ENCODE results near the gene DNAJB6. TPM values are rescaled to one million over a fixed set of nuclear protein-coding genes. Genes with fewer than 3 reads are reported as not detected.

DNAJB6 gene
- polyA plus RNA-seq, 1 experiment: 105 TPM

GRCh38 chr7:157361537-157361936 lies 24.7 kb downstream of the DNAJB6 start:
- no peak for DNase-seq (ENCODE audit: low read depth)
- Histone ChIP-seq H3K36me3 (ENCODE audit: control insufficient read depth, insufficient read depth, low read length) (peaks cover 28% of the 10 kb centered on the region), H3K4me3 (ENCODE audit: low read depth, low read length) (no peak overlapping the region), H3K27me3 (ENCODE audit: control insufficient read depth, insufficient read depth, low read length) (no peaks in the 10 kb centered on the region)
- ChIA-PET CTCF (interaction anchor here (1.3 kb wide), 1 partner anchor 17 kb away, joined by 3 read pairs; no protein-coding TSS in a partner anchor), POLR2A (no interaction called here)
- no peak for TF ChIP-seq CTCF (IDR thresholded peaks at IDR 0.05; ENCODE audit: insufficient read depth, low read depth, low read length)

- no peak for TF ChIP-seq CTCF (IDR thresholded peaks at IDR 0.05; ENCODE audit: insufficient read depth, low read depth, low read length)
- CTCF ChIA-PET: no interaction called here
- no peak overlapping the region for H3K4me3 ChIP-seq (ENCODE audit: low read depth, low read length)
- DNase-seq (ENCODE audit: low read depth): no peak
- no peaks in the 10 kb centered on the region for H3K27me3 ChIP-seq (ENCODE audit: control insufficient read depth, insufficient read depth, low read length)
- H3K36me3 ChIP-seq (ENCODE audit: control insufficient read depth, insufficient read depth, low read length): peaks cover 30% of the 10 kb centered on the region
- POLR2A ChIA-PET: no interaction called here
Measured at GRCh38 chr7:157362729-157363128, 25.9 kb downstream of the DNAJB6 start.

- POLR2A ChIA-PET: no interaction called here
- H3K4me3 ChIP-seq (ENCODE audit: low read depth, low read length): no peak overlapping the region
- CTCF ChIA-PET: interaction anchor here (0.9 to 1.9 kb wide), 2 partner anchors 12 to 20 kb away, joined by 3 to 6 read pairs; no protein-coding TSS in a partner anchor
- no peak for DNase-seq (ENCODE audit: low read depth)
- TF ChIP-seq CTCF (IDR thresholded peaks at IDR 0.05; ENCODE audit: insufficient read depth, low read depth, low read length): no peak
- H3K27me3 ChIP-seq (ENCODE audit: control insufficient read depth, insufficient read depth, low read length): no peaks in the 10 kb centered on the region
- peaks cover 38% of the 10 kb centered on the region for H3K36me3 ChIP-seq (ENCODE audit: control insufficient read depth, insufficient read depth, low read length)
Measured at GRCh38 chr7:157366722-157367121, 29.9 kb downstream of the DNAJB6 start.

GRCh38 chr7:157368955-157369354 lies 32.2 kb downstream of the DNAJB6 start:
- ChIA-PET CTCF (no interaction called here), POLR2A (no interaction called here)
- TF ChIP-seq CTCF (IDR thresholded peaks at IDR 0.05; ENCODE audit: insufficient read depth, low read depth, low read length): no peak
- no peak for DNase-seq (ENCODE audit: low read depth)
- Histone ChIP-seq H3K36me3 (ENCODE audit: control insufficient read depth, insufficient read depth, low read length) (peaks cover 41% of the 10 kb centered on the region), H3K27me3 (ENCODE audit: control insufficient read depth, insufficient read depth, low read length) (no peaks in the 10 kb centered on the region), H3K4me3 (ENCODE audit: low read depth, low read length) (no peak overlapping the region)

GRCh38 chr7:157370742-157371141 lies 33.9 kb downstream of the DNAJB6 start:
- Histone ChIP-seq H3K36me3 (ENCODE audit: control insufficient read depth, insufficient read depth, low read length) (peaks cover 30% of the 10 kb centered on the region), H3K27me3 (ENCODE audit: control insufficient read depth, insufficient read depth, low read length) (no peaks in the 10 kb centered on the region), H3K4me3 (ENCODE audit: low read depth, low read length) (no peak overlapping the region)
- POLR2A ChIA-PET: no interaction called here
- no peak for TF ChIP-seq CTCF (IDR thresholded peaks at IDR 0.05; ENCODE audit: insufficient read depth, low read depth, low read length)
- DNase-seq (ENCODE audit: low read depth): no peak
- CTCF ChIA-PET: no interaction called here

Measured in BJ (cell line).